Measurements from ENCODE around the gene C11orf98. TPM values are rescaled to one million over a fixed set of nuclear protein-coding genes. Genes with fewer than 3 reads are reported as not detected.
A peak's percentile ranks its signal among the peaks of the same experiment; 100 is the strongest.
"Not testable (repeated sequence)": the region's sequence is repeated elsewhere in the genome, so short reads cannot be mapped to it uniquely, and the experiment has no call there.

Gene C11orf98
- total RNA-seq, 1 experiment from 2014 or later, result 81.2 TPM

GRCh38 chr11:62676698-62677097 lies 11.7 kb upstream of the C11orf98 start:
- no peaks in the 10 kb centered on the region for H3K27me3 Mint-ChIP-seq (ENCODE audit: insufficient read depth, unreplicated experiment)
- ChIA-PET POLR2A (interaction anchor here (0.7 to 7.1 kb wide), 10 partner anchors 8 to 181 kb away, joined by 3 to 132 read pairs (median 6); partner anchors contain the start of genes C11orf98, CSKMT, HNRNPUL2 and INTS5), CTCF (interaction anchor here (0.5 to 2.2 kb wide), 6 partner anchors 9 to 1490 kb away, joined by 3 to 8 read pairs (median 4); no protein-coding TSS in a partner anchor)
- intact Hi-C loops (cut with micrococcal nuclease), result no loop called here
- BruUV-seq (replicated peaks), result no TSS peak
- peak overlapping the region; percentile 94 for H3K27ac Mint-ChIP-seq (ENCODE audit: low read depth, unreplicated experiment)
- H3K4me3 Mint-ChIP-seq (ENCODE audit: unreplicated experiment), result peak overlapping the region; percentile 72
- H3K9me3 Mint-ChIP-seq (ENCODE audit: unreplicated experiment), result no peaks in the 10 kb centered on the region
- peaks cover 22% of the 10 kb centered on the region for H3K4me1 Mint-ChIP-seq (ENCODE audit: insufficient read depth, unreplicated experiment)
- DNase-seq (ENCODE audit: unreplicated experiment), result no peak
- peaks cover 57% of the 10 kb centered on the region for H3K36me3 Mint-ChIP-seq (ENCODE audit: insufficient read depth, unreplicated experiment)
- TF ChIP-seq CTCF (IDR thresholded peaks at IDR 0.05; ENCODE audit: unreplicated experiment), result no peak

GRCh38 chr11:62675415-62675814 lies 10.4 kb upstream of the C11orf98 start:
- H3K4me3 Mint-ChIP-seq (ENCODE audit: unreplicated experiment); BruUV-seq (replicated peaks); intact Hi-C loops (cut with micrococcal nuclease); H3K27me3 Mint-ChIP-seq (ENCODE audit: insufficient read depth, unreplicated experiment); H3K9me3 Mint-ChIP-seq (ENCODE audit: unreplicated experiment); H3K27ac Mint-ChIP-seq (ENCODE audit: low read depth, unreplicated experiment); DNase-seq (ENCODE audit: unreplicated experiment): not testable (repeated sequence)
- peaks cover 61% of the 10 kb centered on the region for H3K36me3 Mint-ChIP-seq (ENCODE audit: insufficient read depth, unreplicated experiment)
- peaks cover 15% of the 10 kb centered on the region for H3K4me1 Mint-ChIP-seq (ENCODE audit: insufficient read depth, unreplicated experiment)
- POLR2A ChIA-PET, result interaction anchor here (1.2 to 7.1 kb wide), 4 partner anchors 7 to 84 kb away, joined by 3 to 132 read pairs (median 29); partner anchors contain the start of genes B3GAT3, C11orf98, CSKMT and INTS5
- CTCF ChIA-PET, result interaction anchor here (0.6 to 0.7 kb wide), 2 partner anchors 281 to 299 kb away, joined by 4 read pairs; no protein-coding TSS in a partner anchor

- peak overlapping the region; percentile 95 for H3K27ac Mint-ChIP-seq (ENCODE audit: low read depth, unreplicated experiment)
- peaks cover 20% of the 10 kb centered on the region for H3K4me1 Mint-ChIP-seq (ENCODE audit: insufficient read depth, unreplicated experiment)
- no peak for TF ChIP-seq CTCF (IDR thresholded peaks at IDR 0.05; ENCODE audit: unreplicated experiment)
- no TSS peak for BruUV-seq (replicated peaks)
- peaks cover 71% of the 10 kb centered on the region for H3K36me3 Mint-ChIP-seq (ENCODE audit: insufficient read depth, unreplicated experiment)
- intact Hi-C loops (cut with micrococcal nuclease), result loop anchor here (5.0 kb wide), 1 partner anchor 81 kb away; the partner anchor contains the start of gene TUT1
- no peaks in the 10 kb centered on the region for H3K9me3 Mint-ChIP-seq (ENCODE audit: unreplicated experiment)
- H3K27me3 Mint-ChIP-seq (ENCODE audit: insufficient read depth, unreplicated experiment), result no peaks in the 10 kb centered on the region
- CTCF ChIA-PET, result interaction anchor here (0.6 to 1.6 kb wide), 7 partner anchors 10 to 185 kb away, joined by 3 to 5 read pairs (median 4); no protein-coding TSS in a partner anchor
- peak overlapping the region; percentile 95 for H3K4me3 Mint-ChIP-seq (ENCODE audit: unreplicated experiment)
- POLR2A ChIA-PET, result interaction anchor here (0.7 to 10.6 kb wide), 14 partner anchors 8 to 120 kb away, joined by 3 to 182 read pairs (median 26); partner anchors contain the start of genes B3GAT3, C11orf98, CSKMT and GANAB
- DNase-seq (ENCODE audit: unreplicated experiment), result no peak
Observed at GRCh38 chr11:62673196-62673525, 8.2 kb upstream of the C11orf98 start.

- peak within 1 kb of the TSS; percentile 95 for H3K27ac Mint-ChIP-seq (ENCODE audit: low read depth, unreplicated experiment)
- H3K9me3 Mint-ChIP-seq (ENCODE audit: unreplicated experiment), result no peaks in the 10 kb centered on the region
- TSS peak; percentile 22 for BruUV-seq (replicated peaks)
- peaks cover 6% of the 10 kb centered on the region for H3K4me1 Mint-ChIP-seq (ENCODE audit: insufficient read depth, unreplicated experiment)
- intact Hi-C loops (cut with micrococcal nuclease), result loop anchor here (5.0 kb wide), 1 partner anchor 79 kb away; the partner anchor contains the start of gene TUT1
- no peaks in the 10 kb centered on the region for H3K27me3 Mint-ChIP-seq (ENCODE audit: insufficient read depth, unreplicated experiment)
- H3K36me3 Mint-ChIP-seq (ENCODE audit: insufficient read depth, unreplicated experiment), result peaks cover 72% of the 10 kb centered on the region
- DNase-seq (ENCODE audit: unreplicated experiment), result peak; percentile 85
- POLR2A ChIA-PET, result interaction anchor here (0.5 to 10.6 kb wide), 44 partner anchors 7 to 548 kb away, joined by 3 to 182 read pairs (median 8); partner anchors contain the start of genes B3GAT3, GANAB, GNG3 and HNRNPUL2
- H3K4me3 Mint-ChIP-seq (ENCODE audit: unreplicated experiment), result peak within 1 kb of the TSS; percentile 95
- no peak for TF ChIP-seq CTCF (IDR thresholded peaks at IDR 0.05; ENCODE audit: unreplicated experiment)
- CTCF ChIA-PET, result interaction anchor here (0.5 to 1.5 kb wide), 5 partner anchors 9 to 116 kb away, joined by 3 to 11 read pairs (median 3); no protein-coding TSS in a partner anchor
Observed at GRCh38 chr11:62671608-62672389, 6.8 kb upstream of the C11orf98 start, which contains the start of the genes LBHD1 and UQCC3. Gene LBHD1 (minus strand): TSS chr11:62672267. CDS start chr11:62670031, 2,236 bp downstream. Gene UQCC3 (plus strand): TSS chr11:62671673. CDS start chr11:62671746, 73 bp downstream.

Data from MCF 10A (cell line).